SK-N-SH treated with all-trans-retinoic acid at 6 μM for 48 hours (cell line): ENCODE data around the gene PPARGC1A.

Source experiments
- ATAC-seq: fragments of 200-7000 bp; cut with Tn5 transposase; 3 replicates; pipeline ENCODE4 v1.9.1; 2020; ENCODE audit warnings: mild to moderate bottlenecking, moderate library complexity
- ARNTL ChIP-seq: fragments of 450-650 bp; formaldehyde crosslinking; IDR thresholded peaks from 2 replicates; pipeline ENCODE4 v1.5.0; 2020; ENCODE audit warnings: low read depth, mild to moderate bottlenecking, moderate library complexity, borderline replicate concordance
- BACH2 ChIP-seq: fragments of 250-450 bp; sonication (Bioruptor Pico); IDR thresholded peaks from 2 replicates; pipeline ENCODE4 v1.9.0; 2021; ENCODE audit warnings: mild to moderate bottlenecking, borderline replicate concordance
- CREB5 ChIP-seq: fragments of 250-450 bp; sonication (Bioruptor Pico); IDR thresholded peaks from 2 replicates; pipeline ENCODE4 v1.5.1; 2020; ENCODE audit warnings: low read depth, mild to moderate bottlenecking, moderate library complexity
- CSDC2 ChIP-seq: fragments of 250-450 bp; sonication (Bioruptor Pico); IDR thresholded peaks from 2 replicates; pipeline ENCODE4 v1.5.0; 2020; ENCODE audit warnings: mild to moderate bottlenecking, moderate library complexity
- CSRNP3 ChIP-seq: fragments of 250-450 bp; sonication (Bioruptor Pico); IDR thresholded peaks from 2 replicates; pipeline ENCODE4 v1.5.1; 2021; ENCODE audit warnings: mild to moderate bottlenecking, moderate library complexity
- ISL1 ChIP-seq: fragments of 250-450 bp; sonication (Bioruptor Pico); IDR thresholded peaks from 2 replicates; pipeline ENCODE4 v2.1.2; 2022; ENCODE audit warnings: mild to moderate bottlenecking, moderate library complexity
- OSR1 ChIP-seq: fragments of 250-450 bp; sonication (Bioruptor Pico); IDR thresholded peaks from 2 replicates; pipeline ENCODE4 v1.8.0; 2022; ENCODE audit warnings: moderate library complexity, mild to moderate bottlenecking, inconsistent platforms
- POU6F1 ChIP-seq: fragments of 250-450 bp; sonication (Bioruptor Pico); IDR thresholded peaks from 2 replicates; pipeline ENCODE4 v1.8.0; 2021; ENCODE audit warnings: low read depth, mild to moderate bottlenecking, moderate library complexity, borderline replicate concordance
- RARB ChIP-seq: fragments of 250-450 bp; sonication (Bioruptor Pico); IDR thresholded peaks from 2 replicates; pipeline ENCODE4 v1.8.0; 2021; ENCODE audit warnings: mild to moderate bottlenecking, moderate library complexity
- SNAI2 ChIP-seq: fragments of 250-450 bp; sonication (Bioruptor Pico); IDR thresholded peaks from 2 replicates; pipeline ENCODE4 v1.5.0; 2020; ENCODE audit warnings: mild to moderate bottlenecking, moderate library complexity
- TCF4 ChIP-seq: fragments of 250-450 bp; sonication (Bioruptor Pico); IDR thresholded peaks from 2 replicates; pipeline ENCODE4 v1.8.0; 2021; ENCODE audit warnings: mild to moderate bottlenecking, moderate library complexity, borderline replicate concordance
- TOX ChIP-seq: fragments of 250-450 bp; sonication (Bioruptor Pico); IDR thresholded peaks from 2 replicates; pipeline ENCODE4 v1.8.0; 2021; ENCODE audit warnings: mild to moderate bottlenecking, moderate library complexity, borderline replicate concordance
- ZC3H10 ChIP-seq: fragments of 250-450 bp; sonication (Bioruptor Pico); IDR thresholded peaks from 2 replicates; pipeline ENCODE4 v1.5.1; 2021; ENCODE audit warnings: mild to moderate bottlenecking, moderate library complexity
- ZFP3 ChIP-seq: fragments of 250-450 bp; sonication (Bioruptor Pico); IDR thresholded peaks from 2 replicates; pipeline ENCODE4 v1.5.0; 2020; ENCODE audit warnings: mild to moderate bottlenecking, moderate library complexity
- ZFP30 ChIP-seq: fragments of 450-650 bp; formaldehyde crosslinking; IDR thresholded peaks from 2 replicates; pipeline ENCODE4 v1.5.0; 2022; ENCODE audit warnings: mild to moderate bottlenecking, moderate library complexity
- ZNF565 ChIP-seq: fragments of 450-650 bp; formaldehyde crosslinking; conservative IDR thresholded peaks from 2 replicates; pipeline ENCODE4 v1.5.0; 2020; ENCODE audit warnings: low read depth, mild to moderate bottlenecking, moderate library complexity
- ZNF70 ChIP-seq: fragments of 450-650 bp; formaldehyde crosslinking; IDR thresholded peaks from 2 replicates; pipeline ENCODE4 v1.5.0; 2020; ENCODE audit warnings: mild to moderate bottlenecking, moderate library complexity
- ZNF8 ChIP-seq: fragments of 450-650 bp; formaldehyde crosslinking; IDR thresholded peaks from 2 replicates; pipeline ENCODE4 v1.5.0; 2020; ENCODE audit warnings: mild to moderate bottlenecking, moderate library complexity
- TF ChIP-seq, protein P1 (sequence below): fragments of 250-450 bp; sonication (Bioruptor Pico); IDR thresholded peaks from 2 replicates; pipeline ENCODE4 v1.5.0; 2020; ENCODE audit warnings: mild to moderate bottlenecking, moderate library complexity
- TF ChIP-seq, protein P2 (sequence below): fragments of 250-450 bp; sonication (Bioruptor Pico); IDR thresholded peaks from 2 replicates; pipeline ENCODE4 v1.8.0; 2020; ENCODE audit warnings: mild to moderate bottlenecking, moderate library complexity, borderline replicate concordance

PPARGC1A gene

DNA sequence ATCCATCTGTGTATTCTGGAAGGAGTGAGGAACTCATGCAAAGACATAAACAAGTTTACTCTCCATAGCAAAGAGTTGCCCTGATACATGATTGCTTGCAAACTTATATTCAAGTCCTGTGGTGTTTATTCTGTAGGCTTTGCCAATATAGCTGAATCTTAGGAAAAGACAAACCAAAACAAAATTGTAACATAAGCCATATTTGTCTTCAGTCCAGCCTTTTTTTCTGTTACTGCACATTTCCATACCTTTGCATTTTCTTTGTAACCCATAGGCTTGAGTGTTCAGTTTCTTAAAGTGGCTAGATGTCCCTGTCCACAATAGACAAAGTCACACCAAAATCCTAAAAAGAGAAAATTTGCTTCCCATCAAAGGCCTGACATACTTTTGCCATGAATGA, 120.4 kb downstream of the PPARGC1A start:
- no peak for ATAC-seq
- TF ChIP-seq TOX (no peak), ISL1 (CRISPR knock-in tag) (no peak), POU6F1 (CRISPR knock-in tag) (no peak), ARNTL (no peak), ZFP30 (CRISPR knock-in tag) (no peak), BACH2 (no peak), RARB (CRISPR knock-in tag) (no peak), TCF4 (no peak), SNAI2 (CRISPR knock-in tag) (no peak), ZC3H10 (no peak), ZNF70 (CRISPR knock-in tag) (no peak), ZNF565 (no peak), OSR1 (no peak), CSDC2 (CRISPR knock-in tag) (no peak), ZNF8 (CRISPR knock-in tag) (no peak)
- TF ChIP-seq, protein P1, sequence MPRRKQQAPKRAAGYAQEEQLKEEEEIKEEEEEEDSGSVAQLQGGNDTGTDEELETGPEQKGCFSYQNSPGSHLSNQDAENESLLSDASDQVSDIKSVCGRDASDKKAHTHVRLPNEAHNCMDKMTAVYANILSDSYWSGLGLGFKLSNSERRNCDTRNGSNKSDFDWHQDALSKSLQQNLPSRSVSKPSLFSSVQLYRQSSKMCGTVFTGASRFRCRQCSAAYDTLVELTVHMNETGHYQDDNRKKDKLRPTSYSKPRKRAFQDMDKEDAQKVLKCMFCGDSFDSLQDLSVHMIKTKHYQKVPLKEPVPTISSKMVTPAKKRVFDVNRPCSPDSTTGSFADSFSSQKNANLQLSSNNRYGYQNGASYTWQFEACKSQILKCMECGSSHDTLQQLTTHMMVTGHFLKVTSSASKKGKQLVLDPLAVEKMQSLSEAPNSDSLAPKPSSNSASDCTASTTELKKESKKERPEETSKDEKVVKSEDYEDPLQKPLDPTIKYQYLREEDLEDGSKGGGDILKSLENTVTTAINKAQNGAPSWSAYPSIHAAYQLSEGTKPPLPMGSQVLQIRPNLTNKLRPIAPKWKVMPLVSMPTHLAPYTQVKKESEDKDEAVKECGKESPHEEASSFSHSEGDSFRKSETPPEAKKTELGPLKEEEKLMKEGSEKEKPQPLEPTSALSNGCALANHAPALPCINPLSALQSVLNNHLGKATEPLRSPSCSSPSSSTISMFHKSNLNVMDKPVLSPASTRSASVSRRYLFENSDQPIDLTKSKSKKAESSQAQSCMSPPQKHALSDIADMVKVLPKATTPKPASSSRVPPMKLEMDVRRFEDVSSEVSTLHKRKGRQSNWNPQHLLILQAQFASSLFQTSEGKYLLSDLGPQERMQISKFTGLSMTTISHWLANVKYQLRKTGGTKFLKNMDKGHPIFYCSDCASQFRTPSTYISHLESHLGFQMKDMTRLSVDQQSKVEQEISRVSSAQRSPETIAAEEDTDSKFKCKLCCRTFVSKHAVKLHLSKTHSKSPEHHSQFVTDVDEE (CRISPR knock-in tag), result no peak
- TF ChIP-seq, protein P2, sequence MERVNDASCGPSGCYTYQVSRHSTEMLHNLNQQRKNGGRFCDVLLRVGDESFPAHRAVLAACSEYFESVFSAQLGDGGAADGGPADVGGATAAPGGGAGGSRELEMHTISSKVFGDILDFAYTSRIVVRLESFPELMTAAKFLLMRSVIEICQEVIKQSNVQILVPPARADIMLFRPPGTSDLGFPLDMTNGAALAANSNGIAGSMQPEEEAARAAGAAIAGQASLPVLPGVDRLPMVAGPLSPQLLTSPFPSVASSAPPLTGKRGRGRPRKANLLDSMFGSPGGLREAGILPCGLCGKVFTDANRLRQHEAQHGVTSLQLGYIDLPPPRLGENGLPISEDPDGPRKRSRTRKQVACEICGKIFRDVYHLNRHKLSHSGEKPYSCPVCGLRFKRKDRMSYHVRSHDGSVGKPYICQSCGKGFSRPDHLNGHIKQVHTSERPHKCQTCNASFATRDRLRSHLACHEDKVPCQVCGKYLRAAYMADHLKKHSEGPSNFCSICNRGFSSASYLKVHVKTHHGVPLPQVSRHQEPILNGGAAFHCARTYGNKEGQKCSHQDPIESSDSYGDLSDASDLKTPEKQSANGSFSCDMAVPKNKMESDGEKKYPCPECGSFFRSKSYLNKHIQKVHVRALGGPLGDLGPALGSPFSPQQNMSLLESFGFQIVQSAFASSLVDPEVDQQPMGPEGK, result no peak

- no peak for ATAC-seq
- TF ChIP-seq ZFP30 (CRISPR knock-in tag), result no peak
- TF ChIP-seq TOX, result no peak
- TF ChIP-seq, protein P2, result no peak
- no peak for TF ChIP-seq ZNF8 (CRISPR knock-in tag)
- no peak for TF ChIP-seq OSR1
- TF ChIP-seq, protein P1 (CRISPR knock-in tag), result no peak
- TF ChIP-seq ZNF70 (CRISPR knock-in tag), result no peak
These were observed 121.3 kb downstream of the PPARGC1A start for GRCh38 chr4:23768541-23768940.

GRCh38 chr4:23766344-23766743, 123.5 kb downstream of the PPARGC1A start:
- no peak for ATAC-seq
- TF ChIP-seq ZNF8 (CRISPR knock-in tag) (no peak), ZFP30 (CRISPR knock-in tag) (no peak), SNAI2 (CRISPR knock-in tag) (no peak), TOX (no peak), CREB5 (no peak), CSRNP3 (no peak), ZFP3 (no peak)
- TF ChIP-seq, protein P1 (CRISPR knock-in tag), result no peak
